Adrenal gland (tissue), 12 donors: ENCODE data around the gene CCDC28B. TPM values are rescaled to one million over a fixed set of nuclear protein-coding genes. Genes with fewer than 3 reads are reported as not detected.

ENCODE experiments used
- DNase-seq, 7 donors: peaks; one replicate each; pipeline ENCODE4 v3.0.0-alpha.2; 2019 to 2020
- H3K27ac ChIP-seq, 5 donors: fragments of 200-600 bp; sonication (generic) in 4 of 5; 1 replicate in 3 of 5; 2 replicates in 2 of 5; pipeline versions ENCODE4 v1.5.1 to v1.8.0; 2016 to 2020; ENCODE audit warnings: mild to moderate bottlenecking in 1 of 5
- H3K27me3 ChIP-seq: fragments of 200-600 bp; 2 replicates; pipeline ENCODE4 v1.8.0; 2021
- H3K36me3 ChIP-seq, 2 donors: fragments of 200-600 bp; replicated peaks in 1 of 2; 1 replicate in 1 of 2; 2 replicates in 1 of 2; pipeline versions ENCODE4 v1.5.1 to v1.8.0; 2018 to 2022
- H3K4me1 ChIP-seq, 2 donors: fragments of 200-600 bp; replicated peaks in 1 of 2; 1 replicate in 1 of 2; 2 replicates in 1 of 2; pipeline versions ENCODE4 v1.5.1 to v1.8.0; 2018 to 2021
- H3K4me3 ChIP-seq, 4 donors: fragments of 200-600 bp; sonication (generic) in 3 of 4; one replicate each; pipeline ENCODE4 v1.5.1; 2016 to 2018
- H3K9me3 ChIP-seq, 3 donors: fragments of 200-600 bp; sonication (generic) in 1 of 3; replicated peaks in 1 of 3; 1 replicate in 2 of 3; 2 replicates in 1 of 3; pipeline versions ENCODE4 v1.5.1 to v1.8.0; 2016 to 2021
- CTCF ChIP-seq, 6 experiments: fragments of 450-650 bp in 4 of 6; fragments of 200-600 bp in 2 of 6; sonication (generic) in 1 of 6; IDR thresholded peaks; 1 replicate in 5 of 6; 2 replicates in 1 of 6; pipeline versions ENCODE4 v1.5.1 to v1.8.0; 2016 to 2021; ENCODE audit warnings: antibody characterized with exemption in 6 of 6, mild to moderate bottlenecking in 2 of 6, moderate library complexity in 1 of 6
- POLR2A ChIP-seq, 2 donors: fragments of 450-650 bp; IDR thresholded peaks; one replicate each; pipeline ENCODE4 v1.6.1; 2017; ENCODE audit warnings: antibody characterized with exemption in 2 of 2, mild to moderate bottlenecking in 2 of 2, moderate library complexity in 1 of 2
- WGBS, 4 donors: extraction: QIAGEN DNeasy Blood & Tissue Kit in 2 of 4; methylation state at CpG; one replicate each; pipeline versions ENCODE4 v1.1.5 to v1.1.7; 2013 to 2017; 5-methylcytosine and 5-hydroxymethylcytosine counted together
- intact Hi-C, 2 donors: fragments of 100-400 bp; cut with DNase I; formaldehyde crosslinking; loops; one replicate each; pipeline versions ENCODE4 v1.14.1 to v1.15.0; 2022 to 2023
- polyA plus RNA-seq, 3 donors: library from polyadenylated mRNA; stranded (reverse); fragments of 200-250 nt in 2 of 3; fragments of 350-450 nt in 1 of 3; fragmentation: Illumina TruSeq in 1 of 3; extraction: RNeasy Lipid Tissue Mini Kit (QIAGEN cat#74804) in 1 of 3; gene quantifications; one replicate each; pipeline ENCODE4 v1.2.3, GENCODE V29; 2013 to 2014
- total RNA-seq, 9 donors: library from RNA; depleted of rRNA in 4 of 9; stranded (reverse); fragments of >200 nt in 4 of 9; fragments of 120-200 nt in 1 of 9; fragmentation: NEBNext Ultra II Directional in 1 of 9; extraction: Animal tissue kit (Norgen Biotek cat#: 25700) in 1 of 9; gene quantifications; one replicate each; pipeline versions ENCODE4 v1.1.0 to v1.2.4, GENCODE V29; 2013 to 2023
- donor health status: healthy with polysubstance abuse.
- donor health status: Bipolar disorder and iron deficiency.
- donor health status: DM: yes; HTN: yes; CAD: no.
- donor health status: DM: no; HTN: no; CAD: no.
- donor health status: DM: no; HTN: no; CAD: no.
- donor health status: DM: yes; HTN: yes; CAD: no.

Gene CCDC28B
- total and polyA plus RNA-seq, 12 donors = 3.4 to 47.7 (median 21.4) TPM

- intact Hi-C loops = no loop called here
- TF ChIP-seq POLR2A (IDR thresholded peaks at IDR 0.05) = no peak
- no peak for TF ChIP-seq CTCF (IDR thresholded peaks at IDR 0.05)
- H3K27me3 ChIP-seq = no peaks in the 10 kb centered on the region
- H3K36me3 ChIP-seq = peaks cover 0 to 87% of the 10 kb centered on the region in 2 donors
- no peak overlapping the region for H3K4me3 ChIP-seq
- H3K27ac ChIP-seq = peak overlapping the region in 1 of 5 donors; percentile 10
- no peak for DNase-seq
- H3K9me3 ChIP-seq = no peaks in the 10 kb centered on the region
- 68 to 73% (median 70%) methylated on average over 3 of the region's 3 CpGs for WGBS, 4 donors
- peaks cover 3 to 9% of the 10 kb centered on the region in 2 donors for H3K4me1 ChIP-seq
These were observed 28.4 kb downstream of the CCDC28B start for GRCh38 chr1:32228771-32229170.

- Histone ChIP-seq H3K4me1 (peaks cover 19 to 26% of the 10 kb centered on the region in 2 donors), H3K36me3 (peaks cover 0 to 62% of the 10 kb centered on the region in 2 donors), H3K9me3 (no peaks in the 10 kb centered on the region), H3K27ac (no peak overlapping the region), H3K4me3 (no peak overlapping the region), H3K27me3 (no peaks in the 10 kb centered on the region)
- intact Hi-C loops = no loop called here
- DNase-seq = no peak
- TF ChIP-seq POLR2A (IDR thresholded peaks at IDR 0.05) = no peak
- TF ChIP-seq CTCF (IDR thresholded peaks at IDR 0.05) = no peak
- WGBS, 4 donors = 86 to 92% (median 90%) methylated on average over 5 of the region's 5 CpGs
These were observed 31.5 kb downstream of the CCDC28B start for GRCh38 chr1:32231843-32232432.

GRCh38 chr1:32232558-32233304, 32.3 kb downstream of the CCDC28B start:
- Histone ChIP-seq H3K9me3 (no peaks in the 10 kb centered on the region), H3K27ac (no peak overlapping the region), H3K4me1 (peaks cover 19 to 29% of the 10 kb centered on the region in 2 donors), H3K4me3 (no peak overlapping the region), H3K27me3 (no peaks in the 10 kb centered on the region), H3K36me3 (peaks cover 0 to 54% of the 10 kb centered on the region in 2 donors)
- no peak for DNase-seq
- intact Hi-C loops = no loop called here
- TF ChIP-seq CTCF (IDR thresholded peaks at IDR 0.05) (no peak), POLR2A (IDR thresholded peaks at IDR 0.05) (no peak)
- WGBS, 4 donors = 87 to 97% (median 93%) methylated on average over 8 of the region's 8 CpGs

GRCh38 chr1:32234792-32235191, 34.4 kb downstream of the CCDC28B start:
- no peak for DNase-seq
- Histone ChIP-seq H3K4me3 (no peak overlapping the region), H3K4me1 (peaks cover 19 to 32% of the 10 kb centered on the region in 2 donors), H3K27me3 (no peaks in the 10 kb centered on the region), H3K9me3 (no peaks in the 10 kb centered on the region), H3K36me3 (peaks cover 0 to 34% of the 10 kb centered on the region in 2 donors), H3K27ac (peak overlapping the region; percentile 71 to 96 (median 87))
- TF ChIP-seq POLR2A (IDR thresholded peaks at IDR 0.05) = no peak
- TF ChIP-seq CTCF (IDR thresholded peaks at IDR 0.05) = no peak
- WGBS, 4 donors = 79 to 91% (median 91%) methylated on average over 6 to 7 of the region's 7 CpGs
- intact Hi-C loops = no loop called here
